PFSK-1 (cell line): Measurements from ENCODE around the gene TRAPPC12.

Experiments
- FOXP2 ChIP-seq: optimal IDR thresholded peaks from 2 replicates; pipeline ENCODE3; 2011; ENCODE audit warnings: borderline replicate concordance, control low read depth, inconsistent platforms; ENCODE audit not compliant: insufficient read depth; ENCODE audit errors: extremely low read length, extremely low read depth
- POLR2AphosphoS5 ChIP-seq: IDR thresholded peaks from 2 replicates; pipeline ENCODE4 v1.6.1; 2012; ENCODE audit warnings: low read depth, mild to moderate bottlenecking, control low read depth, low read length, moderate library complexity
- TAF1 ChIP-seq: IDR thresholded peaks from 2 replicates; pipeline ENCODE4 v1.6.1; 2012; ENCODE audit warnings: low read length, control low read depth, borderline replicate concordance; ENCODE audit not compliant: insufficient read depth
- TF ChIP-seq, protein P1 (sequence below), 2 experiments: IDR thresholded peaks; 2 replicates each; pipeline versions ENCODE4 v1.6.1 to v1.8.0; 2011 to 2012; ENCODE audit warnings: low read depth in 2 of 2, low read length in 2 of 2, control low read depth in 1 of 2, inconsistent platforms in 1 of 2, mild to moderate bottlenecking in 1 of 2, moderate library complexity in 1 of 2; ENCODE audit not compliant: insufficient read depth in 1 of 2

DNA sequence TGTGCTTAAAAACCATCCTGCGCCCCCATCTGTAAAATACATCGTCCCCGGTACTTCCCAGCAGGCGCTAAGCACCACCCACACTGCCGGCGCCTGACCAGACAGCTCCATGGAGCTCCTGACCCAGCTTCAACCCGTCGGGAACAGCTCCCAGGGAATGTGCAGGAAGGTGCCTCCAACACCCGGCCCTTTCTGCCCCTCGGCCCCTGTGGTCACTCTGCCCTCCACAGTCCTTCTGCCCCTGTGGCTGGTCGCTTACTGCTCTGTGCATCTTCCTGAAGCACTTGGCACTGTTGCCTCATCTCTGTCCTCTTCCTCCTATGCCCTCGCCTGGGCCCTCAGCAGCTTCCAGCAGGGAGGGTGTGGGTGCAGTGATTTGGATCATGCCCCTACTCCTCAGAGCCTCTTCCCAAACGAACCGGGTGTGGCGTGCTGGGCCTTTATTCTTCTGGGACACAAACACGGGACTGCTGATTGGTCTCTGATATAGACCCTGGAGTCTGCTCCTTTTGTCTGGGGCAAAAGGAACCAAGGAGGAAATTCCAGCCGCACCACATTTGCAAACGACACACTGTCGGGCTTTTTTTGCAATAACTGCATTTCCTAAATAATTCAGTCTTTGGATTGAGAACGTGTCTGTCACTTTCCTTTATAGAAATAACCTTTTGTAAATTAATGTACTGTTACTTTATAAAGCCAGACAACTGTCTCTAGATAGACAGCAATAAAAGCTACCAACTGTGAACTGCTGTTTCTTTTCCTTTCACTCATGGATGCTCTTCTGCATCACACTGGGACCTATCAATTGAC, 73.9 kb downstream of the TRAPPC12 start:
- no peak for TF ChIP-seq TAF1
- TF ChIP-seq, protein P1, sequence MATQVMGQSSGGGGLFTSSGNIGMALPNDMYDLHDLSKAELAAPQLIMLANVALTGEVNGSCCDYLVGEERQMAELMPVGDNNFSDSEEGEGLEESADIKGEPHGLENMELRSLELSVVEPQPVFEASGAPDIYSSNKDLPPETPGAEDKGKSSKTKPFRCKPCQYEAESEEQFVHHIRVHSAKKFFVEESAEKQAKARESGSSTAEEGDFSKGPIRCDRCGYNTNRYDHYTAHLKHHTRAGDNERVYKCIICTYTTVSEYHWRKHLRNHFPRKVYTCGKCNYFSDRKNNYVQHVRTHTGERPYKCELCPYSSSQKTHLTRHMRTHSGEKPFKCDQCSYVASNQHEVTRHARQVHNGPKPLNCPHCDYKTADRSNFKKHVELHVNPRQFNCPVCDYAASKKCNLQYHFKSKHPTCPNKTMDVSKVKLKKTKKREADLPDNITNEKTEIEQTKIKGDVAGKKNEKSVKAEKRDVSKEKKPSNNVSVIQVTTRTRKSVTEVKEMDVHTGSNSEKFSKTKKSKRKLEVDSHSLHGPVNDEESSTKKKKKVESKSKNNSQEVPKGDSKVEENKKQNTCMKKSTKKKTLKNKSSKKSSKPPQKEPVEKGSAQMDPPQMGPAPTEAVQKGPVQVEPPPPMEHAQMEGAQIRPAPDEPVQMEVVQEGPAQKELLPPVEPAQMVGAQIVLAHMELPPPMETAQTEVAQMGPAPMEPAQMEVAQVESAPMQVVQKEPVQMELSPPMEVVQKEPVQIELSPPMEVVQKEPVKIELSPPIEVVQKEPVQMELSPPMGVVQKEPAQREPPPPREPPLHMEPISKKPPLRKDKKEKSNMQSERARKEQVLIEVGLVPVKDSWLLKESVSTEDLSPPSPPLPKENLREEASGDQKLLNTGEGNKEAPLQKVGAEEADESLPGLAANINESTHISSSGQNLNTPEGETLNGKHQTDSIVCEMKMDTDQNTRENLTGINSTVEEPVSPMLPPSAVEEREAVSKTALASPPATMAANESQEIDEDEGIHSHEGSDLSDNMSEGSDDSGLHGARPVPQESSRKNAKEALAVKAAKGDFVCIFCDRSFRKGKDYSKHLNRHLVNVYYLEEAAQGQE (IDR thresholded peaks at IDR 0.05; ENCODE audit: insufficient read depth in 1 of 2, low read depth in 2 of 2, low read length in 2 of 2) = no peak
- no peak for TF ChIP-seq POLR2AphosphoS5
- no peak for TF ChIP-seq FOXP2
